ENCODE results near the gene SERPINA6. TPM values are rescaled to one million over a fixed set of nuclear protein-coding genes. Genes with fewer than 3 reads are reported as not detected.
A peak's percentile ranks its signal among the peaks of the same experiment; 100 is the strongest.
"Not testable (repeated sequence)": the region's sequence is repeated elsewhere in the genome, so short reads cannot be mapped to it uniquely, and the experiment has no call there.

Gene SERPINA6
- total RNA-seq = under 1 TPM in 1 of 2 donors, not detected in 1; 0.61 TPM

GRCh38 chr14:94322648-94323570 is at the start of gene SERPINA6:
Gene SERPINA6 (minus strand): TSS chr14:94323336. CDS start chr14:94314648, 8,688 bp downstream.
- no peaks in the 10 kb centered on the region for H3K9me3 Mint-ChIP-seq
- ATAC-seq (replicated peaks) = no peak

GRCh38 chr14:94372021-94372605 is 49.0 kb upstream of the SERPINA6 start:
- Mint-ChIP-seq H3K9me3 (no peaks in the 10 kb centered on the region), H3K27me3 (peaks cover 3% of the 10 kb centered on the region), H3K36me3 (ENCODE audit: low read depth) (peaks cover 2% of the 10 kb centered on the region), H3K27ac (no peak overlapping the region), H3K4me1 (peaks cover 5% of the 10 kb centered on the region), H3K4me3 (no peak overlapping the region)
- ATAC-seq (replicated peaks) = no peak

More at GRCh38 chr14:94322648-94323570, at the start of gene SERPINA6:
- Mint-ChIP-seq H3K36me3 (ENCODE audit: low read depth) (no peaks in the 10 kb centered on the region), H3K27me3 (peaks cover 6% of the 10 kb centered on the region), H3K4me3 (no peak within 1 kb of the TSS), H3K4me1 (no peaks in the 10 kb centered on the region), H3K27ac (no peak within 1 kb of the TSS)

DNA sequence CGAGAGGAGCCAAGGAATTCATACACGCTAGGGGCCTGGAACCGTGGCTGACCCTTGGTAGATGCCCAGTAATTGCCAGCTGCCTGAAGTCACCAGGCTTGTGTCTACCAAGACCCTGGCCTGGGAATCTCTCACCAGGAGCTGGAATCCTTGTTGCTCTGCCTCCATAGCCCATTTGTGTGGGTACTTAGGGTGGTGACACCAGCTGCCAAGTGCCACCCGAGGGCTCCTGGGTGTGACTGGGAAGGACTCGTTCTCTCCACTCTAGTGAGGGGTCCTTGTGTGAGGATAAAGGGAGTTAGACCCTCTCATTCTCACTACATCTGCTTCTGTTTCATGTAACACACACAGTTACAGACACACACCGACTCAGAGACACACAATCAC is 47.4 kb upstream of the SERPINA6 start:
- Mint-ChIP-seq H3K27me3 (peaks cover 3% of the 10 kb centered on the region), H3K9me3 (no peaks in the 10 kb centered on the region), H3K4me3 (no peak overlapping the region), H3K4me1 (no peaks in the 10 kb centered on the region), H3K36me3 (ENCODE audit: low read depth) (no peaks in the 10 kb centered on the region), H3K27ac (no peak overlapping the region)
- no peak for ATAC-seq (replicated peaks)

DNA sequence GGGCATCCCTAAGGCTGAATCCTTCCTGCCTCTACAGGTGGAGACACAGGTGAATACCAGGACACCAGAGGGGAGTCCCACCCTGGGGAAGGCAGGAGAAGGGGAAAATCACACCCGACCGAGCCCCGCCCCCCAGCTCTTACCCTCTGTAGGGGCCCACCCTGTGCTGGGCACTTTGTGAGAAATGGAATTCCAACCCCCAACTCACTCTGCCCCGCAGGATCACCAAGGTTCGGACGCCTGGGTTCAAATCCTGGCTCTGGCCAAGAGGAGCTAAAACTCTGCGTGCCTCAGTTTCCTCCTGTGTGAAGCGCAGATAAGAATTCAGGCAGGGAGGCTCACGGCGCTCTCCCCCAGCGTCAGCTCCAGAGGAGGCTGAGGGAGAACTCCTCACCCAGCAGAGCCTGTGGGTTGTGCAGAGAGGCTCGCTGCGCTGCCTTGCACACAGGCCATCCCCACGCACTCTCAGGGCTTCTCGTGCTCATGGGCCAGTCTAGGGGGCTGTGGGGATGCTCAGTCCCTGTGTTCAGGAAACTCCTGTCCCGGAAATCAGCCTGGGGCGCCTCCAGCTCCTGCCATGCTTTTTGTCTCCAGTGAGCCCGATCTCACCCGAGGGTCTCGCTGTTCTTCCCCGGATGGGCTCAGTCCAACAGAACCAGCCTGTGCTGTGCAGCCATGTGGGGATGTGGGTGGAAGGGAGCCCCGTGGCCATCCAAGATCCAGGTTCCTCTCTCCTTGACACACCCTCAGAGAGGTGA is 46.8 kb upstream of the SERPINA6 start:
- not testable (repeated sequence) for H3K27ac Mint-ChIP-seq; H3K36me3 Mint-ChIP-seq (ENCODE audit: low read depth); H3K4me3 Mint-ChIP-seq; H3K27me3 Mint-ChIP-seq; ATAC-seq (replicated peaks); H3K4me1 Mint-ChIP-seq; H3K9me3 Mint-ChIP-seq

DNA sequence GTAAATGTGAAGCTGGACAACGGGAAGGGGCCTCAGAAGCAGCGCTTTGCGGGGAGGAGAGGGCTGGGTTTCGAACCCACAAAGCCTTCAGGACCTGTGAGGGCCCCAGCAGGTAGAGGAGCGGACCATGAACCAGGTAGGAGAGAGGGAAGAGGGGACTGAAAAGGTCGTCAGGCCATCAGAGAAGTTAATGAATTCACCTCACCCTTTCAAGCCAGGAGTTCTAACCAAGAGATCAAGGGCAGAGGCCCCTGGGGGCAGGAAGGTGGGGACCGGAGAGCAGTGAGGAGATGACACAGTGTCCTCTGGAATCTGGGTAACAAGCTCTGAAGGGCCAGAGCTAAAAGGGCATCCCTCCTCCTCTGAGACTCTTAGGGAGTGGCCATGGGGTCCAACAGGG is 45.8 kb upstream of the SERPINA6 start:
- Mint-ChIP-seq H3K4me3 (no peak overlapping the region), H3K4me1 (no peaks in the 10 kb centered on the region), H3K36me3 (ENCODE audit: low read depth) (no peaks in the 10 kb centered on the region), H3K9me3 (no peaks in the 10 kb centered on the region), H3K27ac (peak overlapping the region; percentile 70), H3K27me3 (peaks cover 3% of the 10 kb centered on the region)
- ATAC-seq (replicated peaks) = no peak

DNA sequence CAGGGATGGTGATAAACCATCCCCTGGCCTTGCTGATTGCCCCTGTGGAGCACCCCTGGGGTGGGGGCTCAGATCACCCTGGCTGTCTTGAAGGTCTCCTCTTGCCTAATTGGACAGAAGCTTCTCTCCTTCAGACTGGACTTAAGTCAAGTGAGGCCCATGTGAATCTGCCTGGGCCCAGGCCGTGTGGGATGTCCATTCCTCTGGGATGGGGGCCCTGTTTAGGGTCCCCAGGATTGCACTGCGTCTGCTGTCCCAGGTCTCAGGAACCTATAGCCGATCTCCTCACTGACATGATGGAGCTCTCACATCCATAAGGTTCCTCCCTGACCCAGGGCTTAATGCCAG is 45.1 kb upstream of the SERPINA6 start:
- H3K4me3 Mint-ChIP-seq = no peak overlapping the region
- no peaks in the 10 kb centered on the region for H3K9me3 Mint-ChIP-seq
- H3K4me1 Mint-ChIP-seq = no peaks in the 10 kb centered on the region
- H3K27ac Mint-ChIP-seq = no peak overlapping the region
- no peaks in the 10 kb centered on the region for H3K36me3 Mint-ChIP-seq (ENCODE audit: low read depth)
- ATAC-seq (replicated peaks) = no peak
- peaks cover 3% of the 10 kb centered on the region for H3K27me3 Mint-ChIP-seq

GRCh38 chr14:94367347-94368242 is 44.5 kb upstream of the SERPINA6 start:
- H3K36me3 Mint-ChIP-seq (ENCODE audit: low read depth) = no peaks in the 10 kb centered on the region
- no peaks in the 10 kb centered on the region for H3K9me3 Mint-ChIP-seq
- no peak for ATAC-seq (replicated peaks)
- no peak overlapping the region for H3K27ac Mint-ChIP-seq
- no peaks in the 10 kb centered on the region for H3K4me1 Mint-ChIP-seq
- H3K4me3 Mint-ChIP-seq = no peak overlapping the region
- H3K27me3 Mint-ChIP-seq = peaks cover 7% of the 10 kb centered on the region

GRCh38 chr14:94366146-94366915 is 43.2 kb upstream of the SERPINA6 start, which contains the start of gene SERPINA2:
Gene SERPINA2 (minus strand): TSS chr14:94366698.
- no peak within 1 kb of the TSS for H3K4me3 Mint-ChIP-seq
- peaks cover 8% of the 10 kb centered on the region for H3K27me3 Mint-ChIP-seq
- no peaks in the 10 kb centered on the region for H3K4me1 Mint-ChIP-seq
- no peaks in the 10 kb centered on the region for H3K36me3 Mint-ChIP-seq (ENCODE audit: low read depth)
- no peak within 1 kb of the TSS for H3K27ac Mint-ChIP-seq
- ATAC-seq (replicated peaks) = no peak
- no peaks in the 10 kb centered on the region for H3K9me3 Mint-ChIP-seq

DNA sequence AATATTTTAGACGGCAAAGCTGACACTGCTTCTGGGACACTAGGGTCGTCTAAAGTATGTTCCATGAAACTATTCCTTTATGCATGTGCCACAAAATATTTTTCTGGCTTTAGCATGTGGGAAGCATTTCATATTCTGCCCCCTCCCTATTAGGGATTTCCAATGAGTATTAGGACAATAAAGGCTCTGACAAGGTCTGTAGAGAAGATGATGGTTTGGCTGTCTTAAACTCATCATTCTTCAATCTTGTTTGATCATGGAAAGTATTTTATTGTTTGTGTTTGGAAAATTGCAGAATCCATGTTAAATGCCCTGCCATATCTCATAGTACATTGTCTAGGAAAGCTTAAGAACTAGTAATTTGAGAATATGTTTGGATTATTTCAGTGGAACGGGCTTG is 42.5 kb upstream of the SERPINA6 start:
- H3K36me3 Mint-ChIP-seq (ENCODE audit: low read depth) = no peaks in the 10 kb centered on the region
- H3K9me3 Mint-ChIP-seq = no peaks in the 10 kb centered on the region
- peaks cover 8% of the 10 kb centered on the region for H3K27me3 Mint-ChIP-seq
- no peak overlapping the region for H3K4me3 Mint-ChIP-seq
- ATAC-seq (replicated peaks) = no peak
- no peak overlapping the region for H3K27ac Mint-ChIP-seq
- H3K4me1 Mint-ChIP-seq = no peaks in the 10 kb centered on the region

- Mint-ChIP-seq H3K27ac (no peak overlapping the region), H3K36me3 (ENCODE audit: low read depth) (no peaks in the 10 kb centered on the region), H3K4me3 (no peak overlapping the region), H3K27me3 (peaks cover 8% of the 10 kb centered on the region), H3K4me1 (no peaks in the 10 kb centered on the region), H3K9me3 (no peaks in the 10 kb centered on the region)
- no peak for ATAC-seq (replicated peaks)
These were observed 41.8 kb upstream of the SERPINA6 start for GRCh38 chr14:94364964-94365363.

- Mint-ChIP-seq H3K9me3 (no peaks in the 10 kb centered on the region), H3K36me3 (ENCODE audit: low read depth) (no peaks in the 10 kb centered on the region), H3K27ac (no peak overlapping the region), H3K27me3 (peaks cover 8% of the 10 kb centered on the region), H3K4me1 (no peaks in the 10 kb centered on the region), H3K4me3 (no peak overlapping the region)
- ATAC-seq (replicated peaks) = no peak
These were observed 40.9 kb upstream of the SERPINA6 start for GRCh38 chr14:94364037-94364436.

DNA sequence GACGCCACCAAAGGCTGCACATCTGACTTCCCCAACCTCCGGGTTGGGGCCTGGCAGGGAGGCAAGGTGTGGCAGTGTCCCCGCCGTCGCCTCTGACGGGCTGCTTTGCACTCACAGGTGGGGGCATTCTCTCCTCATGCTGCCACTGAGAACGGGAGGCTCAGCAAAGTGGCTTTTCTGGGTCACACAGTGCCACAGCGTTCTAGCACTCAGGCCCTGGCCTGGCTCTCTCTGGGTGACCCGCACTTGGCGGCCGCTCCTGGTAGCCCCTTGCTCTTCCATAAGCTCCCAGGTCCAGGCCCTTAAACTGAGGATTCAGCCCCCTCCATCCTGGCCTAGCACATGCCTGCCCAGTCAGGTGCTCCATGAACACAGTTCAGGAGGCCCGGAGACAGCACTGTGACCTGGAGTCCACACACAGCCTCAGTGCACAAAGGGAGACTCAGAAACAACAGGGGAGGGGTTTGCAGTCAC is 40.1 kb upstream of the SERPINA6 start:
- no peaks in the 10 kb centered on the region for H3K4me1 Mint-ChIP-seq
- H3K9me3 Mint-ChIP-seq = no peaks in the 10 kb centered on the region
- H3K36me3 Mint-ChIP-seq (ENCODE audit: low read depth) = no peaks in the 10 kb centered on the region
- no peak overlapping the region for H3K4me3 Mint-ChIP-seq
- peaks cover 8% of the 10 kb centered on the region for H3K27me3 Mint-ChIP-seq
- no peak overlapping the region for H3K27ac Mint-ChIP-seq
- ATAC-seq (replicated peaks) = peak; percentile 19

- H3K27me3 Mint-ChIP-seq = peaks cover 8% of the 10 kb centered on the region
- no peak for ATAC-seq (replicated peaks)
- peak overlapping the region; percentile 17 for H3K27ac Mint-ChIP-seq
These were observed 39.5 kb upstream of the SERPINA6 start for GRCh38 chr14:94362614-94363133.

More at GRCh38 chr14:94362614-94363133, 39.5 kb upstream of the SERPINA6 start:
- no peaks in the 10 kb centered on the region for H3K4me1 Mint-ChIP-seq
- H3K4me3 Mint-ChIP-seq = no peak overlapping the region
- H3K36me3 Mint-ChIP-seq (ENCODE audit: low read depth) = no peaks in the 10 kb centered on the region
- no peaks in the 10 kb centered on the region for H3K9me3 Mint-ChIP-seq

Measured in activated T-helper 17 cell treated with anti-CD3 and anti-CD28 coated beads, Interleukin-2, amount 50 U/mL, for 72 hours (primary cell).